Epithelial cell of proximal tubule (primary cell): ENCODE results near the gene CGB5. TPM values are rescaled to one million over a fixed set of nuclear protein-coding genes. Genes with fewer than 3 reads are reported as not detected.
"Not testable (repeated sequence)": the region's sequence is repeated elsewhere in the genome, so short reads cannot be mapped to it uniquely, and the experiment has no call there.

ENCODE experiments used
- DNase-seq: peaks from one replicate; pipeline ENCODE4 v3.0.0-alpha.2; 2011; ENCODE audit warnings: low read depth
- H3K4me3 ChIP-seq: 2 replicates; pipeline ENCODE4 v1.5.1; 2011; ENCODE audit warnings: low read depth, mild to moderate bottlenecking, low read length
- total RNA-seq: library from RNA; depleted of rRNA; stranded (reverse); fragments of >200 nt; gene quantifications from 2 replicates; pipeline ENCODE4 v1.2.3, GENCODE V29; 2015
- TF ChIP-seq, protein P1 (sequence below): conservative IDR thresholded peaks from 2 replicates; pipeline ENCODE4 v1.5.1; 2012; ENCODE audit warnings: low read depth, mild to moderate bottlenecking, low read length

Gene CGB5
- not detected in 2 replicates for total RNA-seq

DNA sequence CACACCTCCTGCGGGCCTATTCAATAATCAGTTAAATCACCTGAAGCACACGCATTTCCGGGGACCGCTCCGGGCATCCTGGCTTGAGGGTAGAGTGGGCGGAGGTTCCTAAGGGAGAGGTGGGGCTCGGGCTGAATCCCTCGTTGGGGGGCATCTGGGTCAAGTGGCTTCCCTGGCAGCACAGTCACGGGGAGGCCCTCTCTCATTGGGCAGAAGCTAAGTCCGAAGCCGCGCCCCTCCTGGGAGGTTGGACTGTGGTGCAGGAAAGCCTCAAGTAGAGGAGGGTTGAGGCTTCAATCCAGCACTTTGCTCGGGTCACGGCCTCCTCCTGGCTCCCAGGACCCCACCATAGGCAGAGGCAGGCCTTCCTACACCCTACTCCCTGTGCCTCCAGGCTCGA is at the start of gene CGB5:
Gene CGB5 (plus strand): TSS at position 301 of the 400 bp plus-strand sequence. CDS start 362 bp downstream, outside the sequence.
- H3K4me3 ChIP-seq, DNase-seq: not testable (repeated sequence)

DNA sequence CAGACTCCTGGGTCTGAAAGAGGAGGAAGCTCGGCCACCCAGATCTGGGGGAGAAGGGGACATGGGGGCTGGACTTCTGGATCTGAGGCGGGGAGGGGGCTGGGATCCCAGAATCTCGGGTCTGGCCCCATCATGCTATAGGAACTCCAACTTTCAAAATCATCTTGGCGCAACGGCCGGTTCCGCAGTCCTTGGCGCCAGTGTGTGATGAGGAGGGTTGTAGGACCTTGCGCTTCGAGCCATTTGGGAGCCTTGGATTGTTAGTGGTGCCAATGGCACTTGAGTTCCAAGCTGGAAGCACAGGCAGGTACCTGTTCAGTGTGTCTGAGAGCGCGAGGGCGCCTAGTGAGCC is 49.6 kb upstream of the CGB5 start:
- DNase-seq, result no peak
- TF ChIP-seq, protein P1, sequence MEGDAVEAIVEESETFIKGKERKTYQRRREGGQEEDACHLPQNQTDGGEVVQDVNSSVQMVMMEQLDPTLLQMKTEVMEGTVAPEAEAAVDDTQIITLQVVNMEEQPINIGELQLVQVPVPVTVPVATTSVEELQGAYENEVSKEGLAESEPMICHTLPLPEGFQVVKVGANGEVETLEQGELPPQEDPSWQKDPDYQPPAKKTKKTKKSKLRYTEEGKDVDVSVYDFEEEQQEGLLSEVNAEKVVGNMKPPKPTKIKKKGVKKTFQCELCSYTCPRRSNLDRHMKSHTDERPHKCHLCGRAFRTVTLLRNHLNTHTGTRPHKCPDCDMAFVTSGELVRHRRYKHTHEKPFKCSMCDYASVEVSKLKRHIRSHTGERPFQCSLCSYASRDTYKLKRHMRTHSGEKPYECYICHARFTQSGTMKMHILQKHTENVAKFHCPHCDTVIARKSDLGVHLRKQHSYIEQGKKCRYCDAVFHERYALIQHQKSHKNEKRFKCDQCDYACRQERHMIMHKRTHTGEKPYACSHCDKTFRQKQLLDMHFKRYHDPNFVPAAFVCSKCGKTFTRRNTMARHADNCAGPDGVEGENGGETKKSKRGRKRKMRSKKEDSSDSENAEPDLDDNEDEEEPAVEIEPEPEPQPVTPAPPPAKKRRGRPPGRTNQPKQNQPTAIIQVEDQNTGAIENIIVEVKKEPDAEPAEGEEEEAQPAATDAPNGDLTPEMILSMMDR, result no peak
- peak overlapping the region; percentile 82 for H3K4me3 ChIP-seq

DNA sequence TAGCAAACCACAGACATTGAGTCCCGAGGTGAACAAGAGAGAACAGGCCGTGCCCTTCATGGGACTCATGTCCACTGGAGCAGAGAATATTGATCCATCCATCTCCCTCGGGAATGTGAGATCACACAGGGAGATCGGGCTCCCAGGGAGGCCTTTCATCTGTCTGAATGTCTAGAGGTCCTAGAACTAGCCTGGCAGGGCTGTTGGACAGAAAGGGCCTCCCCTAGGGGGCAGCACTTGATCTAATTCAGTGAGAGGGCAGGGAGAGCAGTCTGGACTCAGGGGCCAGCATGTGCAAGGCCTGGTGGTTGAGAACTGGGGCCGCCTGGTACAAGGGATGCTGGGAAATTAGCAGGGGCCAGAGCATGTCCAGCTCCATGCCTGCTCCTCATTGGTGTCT is 45.7 kb upstream of the CGB5 start:
- no peak overlapping the region for H3K4me3 ChIP-seq
- TF ChIP-seq, protein P1, result peak; percentile 73
- DNase-seq, result no peak

DNA sequence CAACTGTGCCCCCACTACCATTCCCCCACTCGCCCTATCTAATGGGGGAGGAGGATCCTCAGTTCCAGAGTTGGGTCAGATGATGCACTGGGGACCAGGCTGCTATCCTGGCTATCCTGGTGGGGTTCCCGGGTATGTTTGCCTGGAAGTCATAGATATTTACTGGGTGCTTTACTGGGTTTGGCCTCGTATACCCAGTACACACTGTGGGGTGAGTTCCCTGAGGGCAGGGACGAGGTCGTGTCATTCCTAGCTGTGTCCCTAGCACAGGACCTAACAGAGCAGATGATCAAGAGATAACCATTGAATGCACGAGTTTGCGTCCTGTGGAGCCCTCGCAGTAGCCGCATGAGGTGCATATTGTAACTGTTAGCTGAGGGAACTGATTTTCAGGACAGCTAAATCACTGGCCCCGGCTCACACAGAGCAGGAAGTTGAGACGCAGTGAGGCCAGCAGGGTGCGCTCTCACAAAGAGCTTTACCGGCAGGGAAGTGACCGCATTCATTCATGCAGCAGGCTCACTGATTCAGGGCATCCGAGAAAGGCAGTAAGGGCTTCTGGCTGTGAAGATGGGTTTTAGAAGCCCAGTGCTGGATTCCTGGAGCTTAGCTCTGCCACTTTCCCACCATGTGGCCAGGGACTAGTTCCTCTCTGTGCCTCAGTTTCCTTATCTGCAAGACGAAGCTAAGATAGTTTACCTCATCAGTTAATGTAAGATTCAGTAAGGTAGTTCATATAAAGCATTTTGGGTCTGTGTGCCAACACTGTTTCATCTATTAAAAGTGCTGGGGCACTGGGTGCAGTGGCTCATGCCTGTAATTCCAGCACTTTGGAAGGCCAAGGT is 43.9 kb upstream of the CGB5 start:
- TF ChIP-seq, protein P1, result peak; percentile 80
- no peak overlapping the region for H3K4me3 ChIP-seq
- DNase-seq, result no peak

DNA sequence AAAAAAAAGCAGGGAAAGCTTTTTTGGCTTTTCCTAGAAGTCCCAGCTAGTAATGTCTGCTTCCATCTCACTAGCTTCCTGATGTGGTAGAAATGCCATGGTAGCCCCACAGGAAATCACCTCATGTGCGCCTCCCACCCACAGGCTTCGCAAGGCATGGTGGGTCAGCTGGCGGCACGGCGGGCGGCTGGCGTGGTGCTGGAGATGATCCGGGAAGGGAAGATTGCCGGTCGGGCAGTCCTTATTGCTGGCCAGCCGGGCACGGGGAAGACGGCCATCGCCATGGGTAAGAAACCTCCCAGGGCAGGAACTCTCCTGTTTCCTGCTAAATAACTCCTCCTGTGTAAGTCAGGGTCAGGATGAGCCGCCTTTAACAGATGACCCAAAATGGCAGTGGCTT is 39.5 kb upstream of the CGB5 start:
- TF ChIP-seq, protein P1, result no peak
- no peak for DNase-seq

DNA sequence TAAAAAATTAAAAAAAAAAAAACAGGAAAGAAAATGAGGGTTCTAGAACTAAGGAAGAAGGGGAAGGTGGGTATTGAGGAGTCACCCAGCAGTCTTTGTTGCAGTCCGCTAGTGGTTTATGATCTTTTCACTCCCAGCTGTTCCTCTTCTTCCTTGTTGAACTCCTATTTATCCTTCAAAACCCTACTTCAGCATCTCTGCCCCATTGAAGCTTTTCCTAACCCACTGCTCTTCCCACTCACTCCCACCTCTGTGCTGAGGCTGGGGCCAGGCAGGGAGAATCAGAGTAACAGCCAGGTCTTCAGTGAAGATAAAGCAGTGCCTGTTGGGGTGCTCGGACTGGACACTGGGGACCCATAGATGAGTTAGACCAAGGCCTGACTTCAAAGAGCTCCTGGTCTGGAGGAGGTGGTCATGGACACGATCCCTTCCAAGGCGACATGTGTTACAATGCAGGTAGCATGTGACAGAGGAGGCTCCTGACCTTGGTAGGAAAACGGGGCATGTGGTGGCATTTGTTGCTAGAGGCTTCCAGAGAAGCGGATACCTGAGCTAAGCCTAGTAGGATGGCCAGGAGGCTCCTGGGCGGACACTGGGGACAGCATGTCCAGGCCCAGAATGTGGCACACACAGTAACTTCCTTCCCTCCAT is 38.6 kb upstream of the CGB5 start:
- TF ChIP-seq, protein P1, result no peak
- no peak for DNase-seq
- no peak overlapping the region for H3K4me3 ChIP-seq

More for the DNA sequence above, 39.5 kb upstream of the CGB5 start:
- H3K4me3 ChIP-seq, result no peak overlapping the region

DNA sequence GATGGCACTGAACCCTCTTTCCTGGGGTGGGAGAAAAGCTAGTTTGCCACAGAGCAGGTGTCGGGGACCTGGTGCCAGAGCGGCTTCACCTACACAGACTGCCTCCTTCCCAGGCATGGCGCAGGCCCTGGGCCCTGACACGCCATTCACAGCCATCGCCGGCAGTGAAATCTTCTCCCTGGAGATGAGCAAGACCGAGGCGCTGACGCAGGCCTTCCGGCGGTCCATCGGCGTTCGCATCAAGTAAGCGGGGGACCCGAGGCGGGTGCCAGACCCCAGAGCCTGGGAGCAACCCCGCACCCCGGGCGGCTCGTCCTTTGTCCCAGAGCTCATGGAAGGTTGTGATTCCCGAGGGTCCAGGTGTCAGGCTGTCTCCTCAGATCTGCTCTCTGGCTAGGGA is 36.7 kb upstream of the CGB5 start:
- no peak for DNase-seq
- TF ChIP-seq, protein P1, result no peak

More for the DNA sequence above, 36.7 kb upstream of the CGB5 start:
- H3K4me3 ChIP-seq, result no peak overlapping the region
